Left lobe of liver (tissue), 2 donors: ENCODE measurements around the gene ATP6V0E2. TPM values are rescaled to one million over a fixed set of nuclear protein-coding genes. Genes with fewer than 3 reads are reported as not detected.
A peak's percentile ranks its signal among the peaks of the same experiment; 100 is the strongest.
"Not testable (repeated sequence)": the region's sequence is repeated elsewhere in the genome, so short reads cannot be mapped to it uniquely, and the experiment has no call there.

Experiments
- ATAC-seq: fragments of 200-7000 bp; cut with Tn5 transposase; one replicate; pipeline ENCODE4 v1.9.1; 2020; ENCODE audit warnings: mild to moderate bottlenecking, moderate library complexity
- DNase-seq: peaks from one replicate; pipeline ENCODE4 v3.0.0-alpha.2; 2020; ENCODE audit warnings: low spot score
- total RNA-seq: library from RNA; stranded (reverse); gene quantifications from one replicate; pipeline ENCODE4 v1.2.1, GENCODE V29; 2021
- donor health status: DM: no; HTN: no; CAD: no; lungs with moderate emphysema.
- donor health status: DM: no; HTN: yes; CAD: no.

The ATP6V0E2 gene
- total RNA-seq, 1 donor from 2014 or later = 99.4 TPM

GRCh38 chr7:149874644-149875028, 867 bp downstream of the ATP6V0E2 start:
- DNase-seq (peak; percentile 90), ATAC-seq (peak; percentile 74)

DNA sequence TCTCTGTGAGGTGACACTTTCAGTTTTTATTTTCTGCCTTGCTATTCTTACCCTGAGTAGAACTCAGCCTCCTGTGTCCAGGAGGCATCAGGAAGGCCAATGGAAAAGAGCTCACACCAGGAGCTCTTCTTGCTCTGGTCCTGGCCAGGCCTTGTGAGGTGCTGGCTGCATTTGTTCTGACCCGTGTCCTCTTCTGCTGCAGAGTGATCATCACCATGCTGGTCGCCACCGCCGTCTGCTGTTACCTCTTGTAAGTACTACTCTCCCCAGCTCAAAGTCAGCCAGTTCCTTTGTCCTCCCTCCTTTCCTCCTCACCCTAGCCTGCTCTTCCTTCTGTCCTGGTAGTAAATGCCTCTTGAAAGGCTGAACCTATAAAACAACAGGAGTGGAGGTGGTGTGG, 1.6 kb downstream of the ATP6V0E2 start:
- DNase-seq (peak; percentile 40), ATAC-seq (no peak)

- no peak for DNase-seq
- ATAC-seq = no peak
Observed at GRCh38 chr7:149877890-149878522, 4.2 kb downstream of the ATP6V0E2 start.

- ATAC-seq (no peak), DNase-seq (no peak)
Observed at GRCh38 chr7:149878523-149878921, 4.8 kb downstream of the ATP6V0E2 start.

DNA sequence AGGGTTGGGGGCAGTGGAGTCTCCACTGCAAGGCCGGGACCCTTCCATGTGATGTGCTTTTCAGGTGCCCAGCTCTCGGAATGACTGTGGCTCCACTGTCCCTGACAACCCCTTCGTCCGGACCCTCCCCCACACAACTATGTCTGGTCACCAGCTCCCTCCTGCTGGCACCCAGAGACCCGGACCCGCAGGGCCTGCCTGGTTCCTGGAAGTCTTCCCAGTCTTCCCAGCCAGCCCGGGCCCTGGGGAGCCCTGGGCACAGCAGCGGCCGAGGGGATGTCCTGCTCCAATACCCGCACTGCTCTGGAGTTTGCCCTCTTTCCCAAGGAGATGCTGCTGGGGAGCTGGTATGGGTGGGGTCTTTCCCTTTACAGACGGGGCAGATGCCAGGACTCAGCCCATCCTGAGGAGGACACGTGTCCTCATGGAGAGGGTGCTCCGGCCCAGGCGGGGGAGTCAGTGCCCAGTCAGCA, 5.5 kb downstream of the ATP6V0E2 start:
- no peak for ATAC-seq
- DNase-seq = no peak

DNA sequence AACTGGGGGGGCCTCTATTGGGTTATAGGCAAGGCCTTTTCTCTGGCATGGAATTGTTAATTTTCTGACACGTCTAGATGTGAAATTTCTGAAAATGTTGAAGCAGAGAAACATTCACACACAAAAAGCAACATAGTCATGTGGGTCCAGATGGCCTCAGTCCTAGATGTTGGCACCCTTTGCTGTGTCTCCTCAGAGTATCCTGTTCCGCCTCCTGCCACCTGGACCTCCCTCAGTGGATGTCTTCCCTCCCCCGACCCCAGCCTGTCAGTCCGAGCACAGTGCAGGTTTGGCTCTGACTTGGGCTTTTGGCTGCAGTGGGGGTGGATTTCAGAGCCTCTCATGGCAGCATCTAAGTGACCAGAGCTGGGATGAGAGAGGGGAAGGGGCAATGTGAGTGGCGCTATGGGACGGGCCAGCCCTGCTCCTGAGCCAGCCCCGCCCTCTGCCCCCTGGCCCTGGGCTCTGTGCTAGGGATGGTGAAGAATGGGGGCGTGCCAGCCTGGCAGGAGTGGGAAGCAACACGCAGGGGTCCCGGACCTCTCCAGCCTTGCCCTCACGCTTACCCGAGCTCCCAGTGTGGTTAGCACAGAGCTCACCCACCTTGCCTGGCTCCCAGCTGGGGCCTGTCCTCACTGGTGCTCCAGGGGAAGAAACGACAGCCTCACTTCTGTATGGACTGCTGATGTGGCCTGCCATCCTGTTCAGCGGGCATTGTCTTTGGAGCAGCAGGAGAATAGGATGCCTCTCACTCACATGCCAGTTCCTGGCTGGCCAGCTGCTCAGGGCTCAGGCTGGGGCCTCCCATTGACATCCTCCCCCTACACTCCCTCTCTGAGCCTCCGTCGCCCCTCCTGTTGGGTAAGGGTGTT, 6.2 kb downstream of the ATP6V0E2 start:
- ATAC-seq (no peak), DNase-seq (no peak)

DNA sequence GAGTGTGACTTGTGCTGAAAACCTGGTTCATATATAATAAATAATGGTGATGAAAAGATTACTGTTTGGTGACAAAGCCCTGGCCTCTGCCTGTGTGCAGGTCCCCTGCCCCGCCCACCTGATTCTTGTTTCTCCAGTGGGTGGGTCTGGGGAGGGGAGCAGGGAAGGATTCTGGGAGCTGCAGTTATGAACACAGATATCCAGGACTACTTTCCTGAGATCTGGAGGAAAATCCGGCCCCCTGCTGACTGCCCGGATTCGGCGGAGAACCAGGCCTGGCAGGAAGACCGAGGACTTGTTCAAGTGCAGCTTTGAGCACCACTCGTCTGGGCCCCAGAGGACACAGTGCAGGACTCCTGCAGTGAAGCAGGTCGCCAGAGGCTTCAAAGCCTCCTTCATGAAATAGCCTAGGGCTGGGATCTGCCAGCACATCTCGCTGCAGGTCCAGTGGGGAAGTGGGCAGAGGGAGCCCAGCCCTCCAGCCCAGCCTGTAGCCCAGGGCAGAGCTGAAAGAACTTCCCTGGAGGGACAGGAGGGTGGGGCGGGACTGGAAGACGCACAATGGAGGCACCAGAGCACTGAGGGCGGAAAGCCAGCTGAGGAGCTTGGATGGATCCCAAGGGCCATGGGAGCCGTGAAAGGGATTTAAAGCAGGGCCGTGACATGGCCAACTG, 7.0 kb downstream of the ATP6V0E2 start:
- DNase-seq (no peak), ATAC-seq (no peak)

DNA sequence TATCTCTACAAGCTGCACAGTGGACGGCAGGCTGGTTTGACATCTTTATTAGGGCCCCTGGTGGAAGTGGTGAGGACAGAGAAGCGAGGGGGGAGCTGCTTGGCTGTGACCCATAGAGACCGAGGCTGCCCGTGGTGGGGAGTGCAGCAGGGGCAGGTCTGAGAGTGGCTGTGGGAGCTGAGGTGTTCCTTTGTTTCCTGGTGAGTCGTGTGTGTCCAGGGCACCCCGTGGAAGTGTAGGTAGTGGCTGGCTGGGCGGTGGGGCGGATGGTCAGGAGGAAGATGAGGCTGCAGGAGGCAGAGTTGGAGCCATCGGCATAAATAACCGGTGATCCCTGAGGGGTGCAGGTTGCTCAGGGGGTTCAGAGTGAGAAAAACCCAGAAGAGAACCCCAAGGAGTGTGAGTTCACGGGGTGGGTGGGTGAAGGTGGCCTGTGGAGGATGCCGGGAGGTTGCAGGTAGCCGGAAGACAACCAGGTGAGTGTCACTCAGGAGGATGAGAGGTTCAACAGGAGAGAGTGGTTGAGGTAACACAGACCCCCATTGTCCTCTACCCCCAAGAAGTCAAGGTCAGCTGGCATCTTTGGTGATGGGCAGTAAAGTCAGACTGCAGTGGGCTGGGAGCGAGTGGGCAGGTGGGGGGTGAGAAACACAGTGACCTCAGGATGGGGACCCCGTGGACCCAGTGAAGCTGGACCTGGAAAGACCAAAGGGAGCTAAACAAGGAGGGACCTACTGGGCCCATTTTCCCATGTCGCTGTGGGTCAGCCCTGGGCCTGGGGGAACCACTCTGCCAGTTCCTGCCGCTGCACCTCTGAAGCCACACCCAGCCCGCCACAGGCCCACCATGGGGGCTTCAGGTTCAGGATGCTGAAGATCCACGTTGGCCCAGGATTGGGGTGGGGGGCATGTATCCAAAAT, 7.8 kb downstream of the ATP6V0E2 start:
- no peak for DNase-seq
- ATAC-seq = no peak

- ATAC-seq = peak; percentile 11
- no peak for DNase-seq
Observed at GRCh38 chr7:149882248-149883047, 8.7 kb downstream of the ATP6V0E2 start.

DNA sequence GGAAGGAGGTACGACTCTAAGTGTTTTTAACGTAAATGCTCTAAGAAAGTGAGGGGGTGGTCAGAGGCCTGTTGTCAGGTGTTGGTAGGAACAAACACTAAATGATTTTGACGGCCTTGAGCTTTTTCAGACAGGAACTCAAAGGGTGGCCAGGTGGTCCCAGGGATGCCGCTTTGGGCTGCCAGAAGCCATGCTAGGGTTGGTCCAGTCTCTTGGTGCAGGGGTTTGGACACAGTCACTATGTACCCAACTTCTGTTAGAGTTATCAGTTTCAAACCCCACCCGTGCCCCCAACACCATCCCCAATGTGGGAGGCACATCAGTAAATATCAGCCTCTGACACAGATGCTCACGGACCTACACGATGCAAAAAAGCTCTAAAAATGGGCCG, 9.3 kb downstream of the ATP6V0E2 start:
- ATAC-seq (no peak), DNase-seq (no peak)

GRCh38 chr7:149883452-149883861, 9.7 kb downstream of the ATP6V0E2 start:
- DNase-seq = peak; percentile 74

GRCh38 chr7:149884016-149884415, 10.2 kb downstream of the ATP6V0E2 start:
- peak; percentile 75 for ATAC-seq
- peak; percentile 90 for DNase-seq

More at GRCh38 chr7:149883452-149883861, 9.7 kb downstream of the ATP6V0E2 start:
- peak; percentile 82 for ATAC-seq

GRCh38 chr7:149884541-149884940, 10.8 kb downstream of the ATP6V0E2 start:
- DNase-seq = no peak
- no peak for ATAC-seq

DNA sequence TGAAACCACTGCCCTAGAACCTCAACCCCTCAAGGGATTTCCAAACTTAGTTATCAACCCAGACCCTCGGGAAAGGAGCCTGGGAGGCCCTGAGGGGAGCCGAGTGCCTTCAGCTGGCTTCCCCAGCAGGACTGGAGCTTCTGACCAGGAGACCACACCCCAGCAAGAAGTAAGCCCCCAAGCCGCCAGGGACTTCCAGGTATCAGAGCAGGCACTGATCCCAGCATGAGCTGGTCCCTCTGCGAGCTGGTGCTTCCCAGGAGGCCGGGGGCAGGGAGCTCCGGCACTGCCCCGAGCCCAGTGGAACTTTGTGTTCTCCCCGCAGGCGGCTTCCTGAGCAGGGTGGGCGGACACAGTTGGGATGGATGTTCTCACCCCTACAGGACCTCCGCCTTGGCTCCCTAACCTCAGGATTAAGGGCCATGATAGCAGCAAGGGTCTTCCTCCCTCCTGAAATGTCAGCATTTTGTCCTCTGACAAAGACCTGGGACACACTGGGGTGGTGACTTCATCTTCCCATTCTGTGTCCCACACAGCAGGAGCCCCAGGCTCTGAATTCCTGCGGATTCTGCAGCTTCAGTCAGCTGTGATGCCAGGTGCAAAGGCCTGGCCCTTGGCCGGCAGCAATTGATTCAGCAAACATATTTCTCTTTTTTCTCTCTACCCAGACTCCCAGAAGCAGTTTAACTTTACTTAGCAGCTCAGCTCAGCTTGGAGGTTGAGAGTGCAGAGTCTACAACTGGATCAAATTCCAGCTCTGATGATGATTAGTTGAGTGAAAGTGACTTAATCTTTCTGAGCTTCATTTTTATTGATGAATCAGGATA, 11.6 kb downstream of the ATP6V0E2 start:
- DNase-seq = peak; percentile 81
- peak; percentile 66 for ATAC-seq

DNA sequence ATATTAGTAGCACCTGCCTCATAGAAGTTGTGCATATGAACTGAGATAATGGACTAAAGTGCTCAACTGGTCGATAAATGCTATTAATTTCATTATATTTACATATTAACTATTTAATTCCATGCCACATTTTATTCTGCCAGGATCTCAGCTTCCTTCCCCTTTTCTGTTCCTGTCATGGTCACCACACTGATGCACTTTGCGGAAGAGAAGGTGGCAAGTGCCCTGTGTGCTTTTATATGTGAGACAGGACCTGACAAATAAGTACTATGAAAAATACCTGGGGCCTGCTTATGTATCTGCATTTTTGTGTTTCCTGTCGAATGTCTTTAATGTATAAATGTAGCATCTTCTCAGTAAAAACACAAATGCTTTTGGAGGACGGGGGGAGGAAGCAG, 12.2 kb downstream of the ATP6V0E2 start:
- DNase-seq (no peak), ATAC-seq (no peak)

GRCh38 chr7:149887311-149887710, 13.5 kb downstream of the ATP6V0E2 start:
- DNase-seq = no peak
- ATAC-seq = no peak

DNA sequence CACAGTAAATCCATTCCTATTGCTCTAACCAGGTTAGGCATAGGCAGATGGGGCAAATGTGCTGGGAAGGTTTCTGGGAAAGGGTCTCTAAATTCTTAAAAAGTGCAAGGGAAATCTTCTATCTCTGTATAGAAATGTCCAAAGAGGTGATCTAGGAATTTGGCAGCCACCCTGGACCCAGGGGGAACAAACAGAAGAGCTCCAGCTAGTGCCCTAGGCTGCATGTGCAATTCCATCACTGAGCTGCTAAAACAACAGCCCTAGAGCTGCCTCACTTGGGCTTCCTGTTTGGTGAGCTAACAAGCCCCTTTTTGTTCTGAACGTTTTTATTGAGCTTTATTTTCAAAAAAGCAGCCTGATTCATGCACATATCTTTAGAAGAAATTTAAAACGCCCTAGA, 16.9 kb downstream of the ATP6V0E2 start:
- DNase-seq = not testable (repeated sequence)
- peak; percentile 57 for ATAC-seq

GRCh38 chr7:149894957-149895356, 21.2 kb downstream of the ATP6V0E2 start:
- not testable (repeated sequence) for DNase-seq, ATAC-seq
